ENCODE data around the gene MAN2B1. TPM values are rescaled to one million over a fixed set of nuclear protein-coding genes. Genes with fewer than 3 reads are reported as not detected.

The MAN2B1 gene
- total RNA-seq, 3 donors from 2014 or later, result 45.6 to 118 (median 49.0) TPM

DNA sequence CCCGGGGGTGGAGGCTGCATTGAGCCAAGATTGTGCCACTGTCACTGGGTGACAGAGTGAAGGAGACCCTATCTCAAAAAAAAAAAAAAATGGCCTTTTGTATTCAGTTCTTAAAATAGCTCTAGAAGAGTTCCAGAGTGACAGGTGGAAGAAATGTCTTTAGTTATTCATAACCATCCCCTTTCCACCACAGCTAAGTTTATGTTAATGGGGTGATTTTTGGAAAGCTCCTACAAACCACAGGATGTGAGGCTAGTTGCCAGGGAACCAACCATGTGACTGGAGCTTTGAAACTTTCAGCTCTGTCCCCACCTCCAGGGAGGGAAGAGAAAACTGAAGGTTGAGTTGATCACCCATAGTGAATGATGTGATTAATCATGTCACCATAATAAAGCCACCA is 62.8 kb downstream of the MAN2B1 start:
- no peak overlapping the region for H3K27ac ChIP-seq
- intact Hi-C loops (cut with DNase I; ENCODE audit: low total_unique reads), result no loop called here
- no peak for TF ChIP-seq CTCF (IDR thresholded peaks at IDR 0.05)
- no peaks in the 10 kb centered on the region for H3K36me3 ChIP-seq
- no peak for DNase-seq (ENCODE audit: low spot score in 2 of 2)
- no peaks in the 10 kb centered on the region for H3K27me3 ChIP-seq
- H3K9me3 ChIP-seq, result no peaks in the 10 kb centered on the region
- no peak overlapping the region for H3K4me3 ChIP-seq
- H3K4me1 ChIP-seq, result no peaks in the 10 kb centered on the region

DNA sequence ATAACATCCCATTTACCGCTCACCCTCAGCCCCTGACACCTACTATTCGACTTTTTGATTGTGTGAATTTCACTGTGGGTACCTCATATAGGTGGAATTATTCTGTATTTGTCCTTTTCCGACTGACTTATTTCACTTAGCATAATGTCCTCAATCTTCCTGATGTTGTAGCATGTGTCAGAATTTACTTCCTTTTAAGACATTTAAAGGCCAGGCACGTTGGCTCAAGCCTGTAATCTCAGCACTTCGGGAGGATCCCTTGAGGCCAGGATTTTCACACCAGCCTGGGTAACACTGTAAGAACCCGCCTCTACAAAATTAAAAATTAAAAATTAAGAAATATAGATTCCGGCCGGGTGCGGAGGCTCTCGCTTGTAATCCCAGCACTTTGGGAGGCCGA is 68.9 kb downstream of the MAN2B1 start:
- Histone ChIP-seq H3K9me3 (no peaks in the 10 kb centered on the region), H3K4me1 (no peaks in the 10 kb centered on the region), H3K27me3 (no peaks in the 10 kb centered on the region), H3K4me3 (no peak overlapping the region), H3K27ac (no peak overlapping the region), H3K36me3 (no peaks in the 10 kb centered on the region)
- DNase-seq (ENCODE audit: low spot score in 2 of 2), result no peak
- intact Hi-C loops (cut with DNase I; ENCODE audit: low total_unique reads), result no loop called here
- no peak for TF ChIP-seq POLR2A (IDR thresholded peaks at IDR 0.05)
- TF ChIP-seq CTCF (IDR thresholded peaks at IDR 0.05), result no peak
- TF ChIP-seq POLR2AphosphoS5 (IDR thresholded peaks at IDR 0.05), result no peak

- H3K4me3 ChIP-seq, result no peak overlapping the region
- DNase-seq (ENCODE audit: low spot score in 2 of 2), result no peak
- H3K36me3 ChIP-seq, result no peaks in the 10 kb centered on the region
- no peaks in the 10 kb centered on the region for H3K9me3 ChIP-seq
- no peak overlapping the region for H3K27ac ChIP-seq
- TF ChIP-seq POLR2AphosphoS5 (IDR thresholded peaks at IDR 0.05) (no peak), CTCF (IDR thresholded peaks at IDR 0.05) (no peak), POLR2A (IDR thresholded peaks at IDR 0.05) (no peak)
- H3K4me1 ChIP-seq, result no peaks in the 10 kb centered on the region
- intact Hi-C loops (cut with DNase I; ENCODE audit: low total_unique reads), result no loop called here
- no peaks in the 10 kb centered on the region for H3K27me3 ChIP-seq
Observed at GRCh38 chr19:12596927-12597548, 69.5 kb downstream of the MAN2B1 start.

Other genes starting within 250 kb of the MAN2B1 start
- 10 to 100 TPM in 2 of 3 donors, 1 to 10 TPM in 1; 4.2 to 12.6 (median 10.8) TPM for gene ZNF443, start 225.7 kb downstream of the MAN2B1 start, total RNA-seq
- gene ZNF709, start 181.9 kb downstream of the MAN2B1 start, total RNA-seq, result 10 to 100 TPM in 1 of 3 donors, 1 to 10 TPM in 2; 3.0 to 10.2 (median 6.2) TPM
- 10 to 100 TPM; 14.7 to 25.8 (median 18.7) TPM for gene ZNF564, start 115.3 kb downstream of the MAN2B1 start, total RNA-seq
- gene ZNF490, start 55.9 kb downstream of the MAN2B1 start, total RNA-seq, result 1 to 10 TPM; 5.6 to 7.9 (median 7.0) TPM
- gene ZNF791, start 55.8 kb downstream of the MAN2B1 start, total RNA-seq, result 10 to 100 TPM; 22.4 to 35.3 (median 34.7) TPM
- 10 to 100 TPM in 2 of 3 donors, 1 to 10 TPM in 1; 8.2 to 13.8 (median 10.2) TPM for gene WDR83, start 65 bp upstream of the MAN2B1 start, total RNA-seq
- 100 to 1,000 TPM in 1 of 3 donors, 10 to 100 TPM in 2; 86.6 to 117 (median 91.4) TPM for gene DHPS, start 15.1 kb upstream of the MAN2B1 start, total RNA-seq
- gene GNG14, start 21.3 kb upstream of the MAN2B1 start, total RNA-seq, result not detected
- gene FBXW9, start 29.9 kb upstream of the MAN2B1 start, total RNA-seq, result 10 to 100 TPM in 1 of 3 donors, 1 to 10 TPM in 2; 4.8 to 13.8 (median 8.5) TPM
- gene TNPO2, start 57.2 kb upstream of the MAN2B1 start, total RNA-seq, result 10 to 100 TPM; 46.0 to 73.0 (median 70.8) TPM
- gene TRIR, start 67.9 kb upstream of the MAN2B1 start, total RNA-seq, result 100 to 1,000 TPM; 319 to 409 (median 370) TPM
- gene GET3, start 70.8 kb upstream of the MAN2B1 start, total RNA-seq, result 10 to 100 TPM; 50.8 to 64.6 (median 62.6) TPM
- not detected for gene BEST2, start 85.0 kb upstream of the MAN2B1 start, total RNA-seq
- gene HOOK2, start 108.8 kb upstream of the MAN2B1 start, total RNA-seq, result 100 to 1,000 TPM in 1 of 3 donors, 10 to 100 TPM in 2; 45.8 to 101 (median 98.6) TPM
- 100 to 1,000 TPM; 108 to 581 (median 320) TPM for gene JUNB, start 124.7 kb upstream of the MAN2B1 start, total RNA-seq
- gene PRDX2, start 135.1 kb upstream of the MAN2B1 start, total RNA-seq, result 100 to 1,000 TPM; 150 to 199 (median 199) TPM
- gene THSD8, start 135.3 kb upstream of the MAN2B1 start, total RNA-seq, result not detected
- gene RNASEH2A, start 139.8 kb upstream of the MAN2B1 start, total RNA-seq, result 1 to 10 TPM; 5.2 to 8.8 (median 8.5) TPM
- gene RTBDN, start 167.8 kb upstream of the MAN2B1 start, total RNA-seq, result not detected
- gene MAST1, start 171.8 kb upstream of the MAN2B1 start, total RNA-seq, result under 1 TPM in 1 of 3 donors, not detected in 2; 0.88 TPM
- 10 to 100 TPM; 29.8 to 61.0 (median 46.2) TPM for gene DNASE2, start 214.7 kb upstream of the MAN2B1 start, total RNA-seq
- not detected for gene KLF1, start 220.5 kb upstream of the MAN2B1 start, total RNA-seq
- 10 to 100 TPM; 39.2 to 72.8 (median 50.1) TPM for gene GCDH, start 224.4 kb upstream of the MAN2B1 start, total RNA-seq